Ureter (tissue), 1 donor: Measurements from ENCODE around the gene ITCH. TPM values are rescaled to one million over a fixed set of nuclear protein-coding genes. Genes with fewer than 3 reads are reported as not detected.

Experiments
- DNase-seq: peaks from one replicate; pipeline ENCODE4 v3.0.0-alpha.2; 2020; ENCODE audit warnings: low spot score
- total RNA-seq: library from RNA; stranded (reverse); gene quantifications from one replicate; pipeline ENCODE4 v1.2.4, GENCODE V29; 2023
- donor health status: DM: yes; HTN: yes; CAD: no.

The ITCH gene
- total RNA-seq, 1 donor from 2014 or later: 65.0 TPM

DNA sequence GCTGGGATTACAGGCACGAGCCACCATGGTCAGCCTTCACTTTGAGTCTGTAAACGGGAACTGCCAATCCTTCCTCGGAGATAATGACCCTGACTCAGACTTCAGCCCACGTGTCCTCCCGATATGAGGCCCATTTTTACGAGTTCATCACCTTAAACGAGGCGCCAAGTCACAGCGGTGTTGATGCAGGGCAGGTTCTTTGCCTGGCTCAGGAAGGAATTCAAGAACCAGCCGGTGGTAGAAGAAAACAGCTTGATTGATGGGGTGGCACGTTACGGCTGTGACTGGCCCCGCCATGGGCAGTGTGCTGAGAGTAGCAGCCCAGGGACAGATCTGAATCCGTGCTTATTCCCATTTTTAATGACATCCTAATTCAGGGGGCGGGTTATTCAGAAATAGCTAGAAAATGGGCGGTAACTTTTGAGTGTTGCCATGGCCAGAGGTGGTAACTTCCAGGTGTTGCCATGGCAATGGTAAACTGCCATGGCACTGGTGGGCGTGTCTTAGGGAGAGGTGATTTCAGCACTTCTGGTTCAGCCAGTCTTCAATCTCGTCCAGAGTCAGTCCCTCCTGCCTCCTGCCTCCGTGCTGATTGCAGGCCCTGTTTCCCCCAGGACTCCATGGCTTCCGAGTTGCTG is 186.3 kb downstream of the ITCH start:
- peak; percentile 67 for DNase-seq

DNA sequence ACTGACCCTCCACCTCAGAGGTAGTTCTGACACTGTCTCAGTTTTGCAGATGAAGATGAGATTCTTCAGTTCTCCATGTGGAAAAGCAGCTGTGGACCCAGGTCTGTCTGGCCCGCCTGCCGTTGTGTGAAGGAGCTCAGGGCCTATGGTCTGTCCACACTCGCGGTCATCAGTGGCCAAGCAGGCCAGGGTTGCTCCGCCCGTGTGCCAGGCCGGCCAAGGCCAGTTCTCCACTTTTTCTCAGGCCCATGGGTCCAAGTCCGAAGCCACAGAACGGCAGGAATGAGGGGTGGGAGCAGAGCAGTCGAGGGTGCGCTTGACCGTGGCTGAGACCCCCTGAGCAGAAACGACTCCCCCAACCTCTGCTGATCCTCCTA is 186.8 kb downstream of the ITCH start:
- DNase-seq: no peak

DNA sequence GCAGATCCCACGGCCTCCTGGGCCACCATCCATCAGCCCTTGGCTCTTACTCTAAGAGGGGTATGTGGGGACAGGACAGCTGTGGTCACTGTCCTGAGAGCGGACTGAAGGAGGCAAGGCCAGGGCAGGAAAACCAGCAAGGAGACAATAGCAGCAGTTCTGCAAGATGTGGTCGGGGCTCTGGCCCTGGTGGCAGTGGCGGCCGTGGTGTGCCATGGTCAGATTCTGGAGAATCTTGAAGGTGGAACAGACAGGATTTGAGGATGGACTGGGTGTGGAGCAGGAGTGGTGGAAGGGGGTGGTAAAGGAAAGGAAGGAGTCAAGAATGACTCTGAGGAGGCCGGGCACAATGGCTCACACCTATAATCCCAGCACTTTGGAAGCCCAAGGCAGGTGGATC is 189.5 kb downstream of the ITCH start:
- no peak for DNase-seq

DNA sequence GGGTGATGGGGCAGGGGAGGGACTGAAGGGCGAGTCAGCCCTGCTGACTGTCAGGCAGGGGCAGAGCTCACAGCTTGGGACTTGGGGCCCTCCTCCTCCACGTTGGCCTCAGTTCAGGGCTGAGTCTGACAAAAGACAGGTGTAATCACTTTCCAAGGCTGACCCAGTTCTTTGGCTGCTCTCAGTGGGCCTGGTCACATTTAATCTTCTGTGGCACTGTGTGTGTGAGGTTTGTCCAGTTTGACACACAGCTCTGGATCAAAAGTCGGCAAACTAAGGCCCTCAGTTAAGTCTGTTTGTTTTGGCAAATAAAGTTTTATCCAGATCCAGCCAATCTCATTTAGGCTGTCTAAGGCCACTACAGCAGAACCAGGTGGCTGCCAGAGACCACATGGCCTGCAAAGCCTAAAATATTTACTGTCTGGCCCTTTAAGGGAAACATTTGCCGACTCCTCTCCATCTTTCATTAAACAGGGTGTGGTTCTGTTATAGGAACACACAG is 190.3 kb downstream of the ITCH start:
- no peak for DNase-seq

DNA sequence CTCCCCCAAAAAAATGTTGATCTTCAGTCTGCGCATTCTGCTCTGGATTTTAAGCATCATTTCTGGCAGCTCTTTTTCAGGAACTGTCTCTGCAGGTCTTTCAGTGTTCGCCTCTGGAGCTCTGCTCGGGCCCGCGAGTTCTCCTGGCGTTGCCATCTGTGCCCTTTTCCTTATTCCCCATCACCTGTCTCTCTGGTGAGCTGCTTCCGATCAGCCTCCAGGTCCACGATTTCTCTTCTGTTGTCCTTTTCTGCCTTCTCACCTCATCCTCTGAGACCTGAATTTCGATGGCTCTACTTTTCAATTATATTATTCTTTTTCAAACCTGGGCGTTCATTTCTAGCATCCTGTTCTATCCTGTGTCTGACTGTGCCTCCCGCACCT is 194.9 kb downstream of the ITCH start:
- DNase-seq: no peak

DNA sequence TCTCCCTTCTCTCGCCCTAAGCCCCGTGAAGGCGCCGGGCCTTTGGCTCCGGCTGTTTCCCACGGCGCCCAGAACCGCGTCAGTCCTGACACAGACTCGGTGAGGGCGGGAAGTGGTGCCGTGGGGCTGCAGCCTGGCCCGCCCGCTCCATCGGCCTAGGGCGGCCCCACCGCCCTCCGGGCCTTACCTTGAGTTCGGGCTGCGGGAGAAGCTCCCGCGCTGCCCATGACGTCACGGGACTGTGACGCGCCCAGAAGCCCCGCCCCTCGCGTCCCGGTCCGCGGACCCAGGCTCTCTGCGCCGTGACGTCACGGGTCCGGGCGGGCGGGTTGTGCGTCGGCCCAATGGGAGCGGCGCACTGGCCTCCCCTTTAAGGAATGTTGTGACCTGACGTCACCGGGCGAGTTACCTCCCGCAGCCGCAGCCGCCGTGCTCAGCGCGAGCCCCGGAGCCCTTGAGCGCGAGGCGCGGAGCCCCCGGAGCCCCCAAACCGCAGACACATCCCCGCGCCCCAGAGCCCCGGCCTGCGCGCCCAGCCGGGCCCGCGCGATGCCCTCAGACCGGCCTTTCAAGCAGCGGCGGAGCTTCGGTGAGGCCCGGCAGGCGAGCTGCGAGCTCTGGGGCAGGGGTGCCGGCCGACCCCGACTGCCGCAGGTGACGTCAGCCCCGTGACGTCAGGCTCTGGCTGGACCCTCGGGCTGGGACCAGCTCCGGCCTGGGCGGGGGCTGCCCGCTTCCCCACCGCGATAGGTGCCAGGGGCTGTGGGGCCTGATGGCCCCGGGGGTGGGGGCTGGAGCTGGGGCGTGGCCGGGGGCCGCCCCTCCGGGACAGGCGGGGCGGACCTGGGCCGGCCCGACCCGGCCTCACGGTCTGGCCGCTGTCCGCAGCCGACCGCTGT is 195.5 kb downstream of the ITCH start, which contains the start of gene MAP1LC3A:
TSS of gene MAP1LC3A (plus strand) at position 399 of the 899 bp plus-strand sequence. CDS start at position 550, 151 bp downstream.
- DNase-seq: peak; percentile 93

DNA sequence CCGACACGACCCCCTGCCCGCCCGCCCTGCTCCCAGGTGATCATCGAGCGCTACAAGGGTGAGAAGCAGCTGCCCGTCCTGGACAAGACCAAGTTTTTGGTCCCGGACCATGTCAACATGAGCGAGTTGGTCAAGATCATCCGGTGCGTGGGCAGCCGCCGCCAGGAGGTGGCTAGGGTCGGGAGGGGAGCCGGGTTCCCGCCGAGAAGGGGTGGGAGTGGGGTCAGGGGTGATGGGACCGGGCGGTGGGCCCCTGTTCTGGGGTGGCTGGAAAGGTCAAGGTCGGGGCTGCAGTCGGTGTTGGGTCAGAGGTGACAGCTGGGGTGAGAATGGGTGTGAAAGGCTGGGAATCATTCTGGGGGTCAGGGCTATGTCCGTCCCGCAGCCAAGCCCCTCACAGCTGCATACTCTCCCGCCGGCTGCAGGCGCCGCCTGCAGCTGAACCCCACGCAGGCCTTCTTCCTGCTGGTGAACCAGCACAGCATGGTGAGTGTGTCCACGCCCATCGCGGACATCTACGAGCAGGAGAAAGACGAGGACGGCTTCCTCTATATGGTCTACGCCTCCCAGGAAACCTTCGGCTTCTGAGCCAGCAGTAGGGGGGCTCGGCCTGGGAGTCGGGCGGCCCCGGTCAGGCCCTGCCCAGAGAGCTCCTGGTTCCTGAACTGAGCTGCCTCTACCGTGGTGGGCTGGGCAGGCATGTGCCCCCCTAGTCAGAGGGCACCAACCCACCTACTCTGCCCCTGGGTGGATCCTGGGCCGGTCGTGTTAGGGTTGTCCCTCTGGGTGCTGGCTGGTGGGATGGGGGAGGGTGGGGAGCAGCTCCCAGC is 196.5 kb downstream of the ITCH start:
- DNase-seq: no peak

DNA sequence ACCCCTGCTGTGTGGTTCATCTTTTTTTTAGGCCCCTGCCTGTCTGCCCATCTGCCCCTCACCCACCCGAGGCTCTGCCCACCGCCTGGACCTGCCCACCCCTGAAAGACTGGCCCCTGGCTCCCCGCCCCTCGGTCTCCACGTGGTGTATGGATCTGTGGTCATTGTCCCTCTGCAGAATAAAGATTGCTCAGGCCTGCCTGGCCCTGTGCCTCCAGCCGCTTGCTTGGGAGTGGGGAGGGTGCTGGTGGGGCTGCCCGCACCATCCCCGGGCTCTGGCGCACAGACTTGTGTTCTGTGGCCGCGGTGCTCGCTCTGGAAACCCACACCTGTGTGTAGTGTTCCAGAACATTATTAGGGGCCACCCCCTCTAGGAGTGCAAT is 197.1 kb downstream of the ITCH start:
- no peak for DNase-seq

DNA sequence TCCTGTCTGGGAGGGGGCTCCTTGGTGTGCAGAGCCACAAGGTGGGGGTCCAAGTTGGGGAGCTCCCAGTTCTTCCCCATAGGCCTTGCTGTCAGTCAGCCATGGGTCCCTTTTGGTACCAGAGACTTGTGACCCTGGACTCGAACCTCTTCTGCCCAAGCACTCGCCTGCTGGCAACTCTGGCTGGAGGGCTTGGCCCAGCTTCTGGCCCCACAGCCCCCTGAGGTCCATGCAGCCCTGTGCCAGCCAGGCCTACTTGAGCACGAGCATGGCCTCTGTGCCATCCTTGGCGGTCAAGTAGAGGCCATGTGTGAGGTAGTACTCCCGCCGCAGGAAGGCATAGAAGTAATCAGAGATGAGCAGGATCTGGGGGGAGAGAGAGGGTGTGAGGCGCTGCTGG is 197.5 kb downstream of the ITCH start:
- no peak for DNase-seq

Other genes with a start within 250 kb of the ITCH start
- 0.70 TPM for gene ASIP, start 121.8 kb upstream of the ITCH start, total RNA-seq
- 103 TPM for gene AHCY, start 59.9 kb upstream of the ITCH start, total RNA-seq
- gene DYNLRB1, start 153.1 kb downstream of the ITCH start, total RNA-seq: 123 TPM
- 36.2 TPM for gene MAP1LC3A, start 195.4 kb downstream of the ITCH start, total RNA-seq